Breast epithelium (tissue), 3 donors: ENCODE measurements around the gene LMTK2.

Experiments
- CTCF ChIP-seq, 3 donors: fragments of 450-650 bp; IDR thresholded peaks; one replicate each; pipeline ENCODE4 v1.5.1; 2016 to 2017; ENCODE audit warnings: antibody characterized with exemption in 3 of 3, mild to moderate bottlenecking in 3 of 3, moderate library complexity in 3 of 3
- POLR2A ChIP-seq: fragments of 450-650 bp; IDR thresholded peaks from one replicate; pipeline ENCODE4 v1.6.1; 2016; ENCODE audit warnings: antibody characterized with exemption, mild to moderate bottlenecking, moderate library complexity
- POLR2AphosphoS5 ChIP-seq, 3 donors: sonication (generic); formaldehyde crosslinking; IDR thresholded peaks; one replicate each; pipeline ENCODE4 v1.6.1; 2017; ENCODE audit warnings: antibody characterized with exemption in 3 of 3

GRCh38 chr7:98234429-98235147 lies 127.9 kb downstream of the LMTK2 start:
- TF ChIP-seq CTCF (IDR thresholded peaks at IDR 0.05) = no peak
- no peak for TF ChIP-seq POLR2A
- no peak for TF ChIP-seq POLR2AphosphoS5 (IDR thresholded peaks at IDR 0.05)
